RWPE2 (cell line): ENCODE measurements around the gene FAM107B.

ENCODE experiments used
- ATAC-seq: fragments of 200-7000 bp; cut with Tn5 transposase; 3 replicates; pipeline ENCODE4 v1.9.1; 2021; ENCODE audit warnings: low read depth
- DNase-seq: peaks from one replicate; pipeline ENCODE4 v3.0.0-alpha.2; 2020; ENCODE audit warnings: low spot score
- H3K27ac ChIP-seq: fragments of 450-650 bp; 2 replicates; pipeline ENCODE4 v1.5.1; 2017; ENCODE audit warnings: mild to moderate bottlenecking; ENCODE audit not compliant: poor library complexity, severe bottlenecking
- H3K27me3 ChIP-seq: fragments of 250-450 bp; sonication (Bioruptor Pico); 2 replicates; pipeline ENCODE4 v1.5.1; 2021; ENCODE audit warnings: mild to moderate bottlenecking, moderate library complexity; ENCODE audit not compliant: insufficient read depth, poor library complexity, severe bottlenecking
- H3K36me3 ChIP-seq: fragments of 250-450 bp; sonication (Bioruptor Pico); 2 replicates; pipeline ENCODE4 v1.5.1; 2020; ENCODE audit warnings: low read depth, mild to moderate bottlenecking, moderate library complexity
- H3K4me1 ChIP-seq: fragments of 250-450 bp; sonication (Bioruptor Pico); 2 replicates; pipeline ENCODE4 v1.5.1; 2021; ENCODE audit warnings: mild to moderate bottlenecking, moderate library complexity; ENCODE audit not compliant: insufficient read depth, poor library complexity, severe bottlenecking
- H3K4me3 ChIP-seq: fragments of 250-450 bp; sonication (Bioruptor Pico); 2 replicates; pipeline ENCODE4 v1.5.1; 2021; ENCODE audit warnings: mild to moderate bottlenecking, moderate library complexity; ENCODE audit not compliant: severe bottlenecking
- H3K9me3 ChIP-seq: fragments of 250-450 bp; sonication (Bioruptor Pico); 2 replicates; pipeline ENCODE4 v1.5.1; 2021; ENCODE audit warnings: mild to moderate bottlenecking, moderate library complexity; ENCODE audit not compliant: severe bottlenecking
- CTCF ChIP-seq: fragments of 450-650 bp; IDR thresholded peaks from one replicate; pipeline ENCODE4 v1.5.1; 2017; ENCODE audit warnings: mild to moderate bottlenecking, moderate library complexity; ENCODE audit not compliant: poor library complexity, severe bottlenecking

Gene FAM107B

GRCh38 chr10:14676732-14677131 is 98.0 kb downstream of the FAM107B start:
- ATAC-seq (no peak), DNase-seq (no peak)

GRCh38 chr10:14674376-14675050 is 100.2 kb downstream of the FAM107B start:
- no peak overlapping the region for H3K4me3 ChIP-seq
- no peak overlapping the region for H3K27ac ChIP-seq
- no peaks in the 10 kb centered on the region for H3K4me1 ChIP-seq
- H3K36me3 ChIP-seq, result no peaks in the 10 kb centered on the region
- no peaks in the 10 kb centered on the region for H3K27me3 ChIP-seq
- no peak for TF ChIP-seq CTCF
- no peaks in the 10 kb centered on the region for H3K9me3 ChIP-seq
- ATAC-seq, result no peak
- no peak for DNase-seq

More at GRCh38 chr10:14676732-14677131, 98.0 kb downstream of the FAM107B start:
- Histone ChIP-seq H3K4me1 (no peaks in the 10 kb centered on the region), H3K27me3 (no peaks in the 10 kb centered on the region), H3K27ac (no peak overlapping the region), H3K9me3 (no peaks in the 10 kb centered on the region), H3K36me3 (no peaks in the 10 kb centered on the region), H3K4me3 (no peak overlapping the region)
- TF ChIP-seq CTCF, result no peak

- H3K27me3 ChIP-seq, result no peaks in the 10 kb centered on the region
- no peaks in the 10 kb centered on the region for H3K9me3 ChIP-seq
- TF ChIP-seq CTCF, result no peak
- no peaks in the 10 kb centered on the region for H3K36me3 ChIP-seq
- DNase-seq (no peak), ATAC-seq (no peak)
- no peaks in the 10 kb centered on the region for H3K4me1 ChIP-seq
- H3K27ac ChIP-seq, result no peak overlapping the region
- H3K4me3 ChIP-seq, result no peak overlapping the region
These were observed 101.4 kb downstream of the FAM107B start for GRCh38 chr10:14673189-14673861.

GRCh38 chr10:14671386-14671831 is 103.3 kb downstream of the FAM107B start:
- ATAC-seq (no peak), DNase-seq (no peak)
- no peaks in the 10 kb centered on the region for H3K27me3 ChIP-seq
- H3K27ac ChIP-seq, result no peak overlapping the region
- TF ChIP-seq CTCF, result no peak
- no peaks in the 10 kb centered on the region for H3K36me3 ChIP-seq
- H3K9me3 ChIP-seq, result no peaks in the 10 kb centered on the region
- H3K4me1 ChIP-seq, result no peaks in the 10 kb centered on the region
- H3K4me3 ChIP-seq, result no peak overlapping the region
